H1 (cell line): ENCODE data around the gene SLX4IP. TPM values are rescaled to one million over a fixed set of nuclear protein-coding genes. Genes with fewer than 3 reads are reported as not detected.

ENCODE experiments used
- CTCF ChIA-PET: fragments of 300-600 bp; sonication (Branson Sonifier 250); formaldehyde crosslinking; loops from one replicate; lab custom pipeline; 2021; ENCODE audit not compliant: partially characterized antibody; lab: Charles Lee
- POLR2A ChIA-PET: fragments of 300-600 bp; sonication (Branson Sonifier 250); formaldehyde crosslinking; loops from one replicate; lab custom pipeline; 2021; ENCODE audit warnings: inconsistent platforms; ENCODE audit not compliant: partially characterized antibody; lab: Charles Lee
- DNase-seq, 2 experiments: peaks; one replicate each; pipeline versions ENCODE4 v3.0.0 to v3.0.0-alpha.2; 2010 to 2022; ENCODE audit warnings: low spot score in 2 of 2, low read depth in 1 of 2, mixed read lengths in 1 of 2
- FAIRE-seq: peaks from 2 replicates; lab custom pipeline; 2011; peaks lifted over from hg19 to GRCh38; lab: Jason Lieb, UNC
- H2AFZ ChIP-seq: 2 replicates; pipeline ENCODE4 v1.8.1; 2012; ENCODE audit warnings: low read length, inconsistent platforms
- H2AK5ac ChIP-seq: 2 replicates; pipeline ENCODE4 v1.6.1; 2013; ENCODE audit warnings: low read depth, low read length
- H2BK120ac ChIP-seq: replicated peaks from 2 replicates; pipeline ENCODE3; 2013; ENCODE audit warnings: low read depth, low read length, inconsistent platforms
- H2BK12ac ChIP-seq: 2 replicates; pipeline ENCODE4 v1.6.1; 2013; ENCODE audit warnings: low read depth, low read length
- H2BK15ac ChIP-seq: 2 replicates; pipeline ENCODE4 v1.6.1; 2013; ENCODE audit warnings: low read length
- H2BK20ac ChIP-seq: 2 replicates; pipeline ENCODE4 v1.6.1; 2013; ENCODE audit warnings: low read length
- H2BK5ac ChIP-seq: 2 replicates; pipeline ENCODE4 v1.6.1; 2013; ENCODE audit warnings: low read depth, low read length
- H3K14ac ChIP-seq: 2 replicates; pipeline ENCODE4 v1.6.1; 2013; ENCODE audit warnings: inconsistent platforms; ENCODE audit not compliant: insufficient read length
- H3K18ac ChIP-seq: 2 replicates; pipeline ENCODE4 v1.6.1; 2013; ENCODE audit warnings: low read length; ENCODE audit errors: extremely low read depth
- H3K23ac ChIP-seq: 2 replicates; pipeline ENCODE4 v1.6.1; 2013; ENCODE audit warnings: inconsistent platforms; ENCODE audit not compliant: insufficient read length
- H3K23me2 ChIP-seq: 2 replicates; pipeline ENCODE4 v1.6.1; 2013; ENCODE audit warnings: low read depth, low read length
- H3K27ac ChIP-seq: 2 replicates; pipeline ENCODE4 v1.6.1; 2011; ENCODE audit warnings: low read depth, low read length, inconsistent platforms
- H3K27me3 ChIP-seq, 4 experiments: replicated peaks in 1 of 4; 1 replicate in 1 of 4; 2 replicates in 3 of 4; pipeline versions ENCODE4 v1.6.1 to v1.8.1; 2011 to 2013; ENCODE audit warnings: low read length in 3 of 4, mild to moderate bottlenecking in 3 of 4, inconsistent platforms in 2 of 4, mixed read lengths in 2 of 4, moderate library complexity in 1 of 4; ENCODE audit not compliant: control insufficient read depth in 3 of 4, insufficient read depth in 3 of 4; ENCODE audit errors: extremely low read depth in 1 of 4
- H3K36me3 ChIP-seq, 4 experiments: 2 replicates each; pipeline versions ENCODE4 v1.6.1 to v1.8.1; 2011 to 2013; ENCODE audit warnings: mild to moderate bottlenecking in 4 of 4, low read length in 3 of 4, moderate library complexity in 2 of 4, control low read depth in 1 of 4, inconsistent platforms in 1 of 4; ENCODE audit not compliant: insufficient read depth in 4 of 4, control insufficient read depth in 2 of 4
- H3K4ac ChIP-seq: replicated peaks from 2 replicates; pipeline ENCODE3; 2013; ENCODE audit warnings: low read length, low read depth, mixed read lengths, inconsistent platforms; ENCODE audit not compliant: insufficient read length
- H3K4me1 ChIP-seq, 4 experiments: replicated peaks in 1 of 4; 1 replicate in 1 of 4; 2 replicates in 3 of 4; pipeline versions ENCODE4 v1.6.1 to v1.8.1; 2011 to 2013; ENCODE audit warnings: low read length in 3 of 4, inconsistent platforms in 2 of 4, mixed read lengths in 1 of 4; ENCODE audit not compliant: insufficient read depth in 4 of 4, control insufficient read depth in 3 of 4
- H3K4me2 ChIP-seq, 2 experiments: 2 replicates each; pipeline versions ENCODE4 v1.6.1 to v1.8.1; 2011 to 2013; ENCODE audit warnings: low read depth in 2 of 2, low read length in 2 of 2, control low read depth in 1 of 2, inconsistent platforms in 1 of 2, mild to moderate bottlenecking in 1 of 2; ENCODE audit not compliant: insufficient read depth in 1 of 2
- H3K4me3 ChIP-seq, 4 experiments: fragments of 200-600, 300-600 bp in 1 of 4; sonication (generic), shearing (Covaris generic), sonication (Bioruptor Twin) in 1 of 4; 2 replicates each; pipeline versions ENCODE4 v1.5.1 to v1.8.1; 2011 to 2016; ENCODE audit warnings: low read length in 4 of 4, low read depth in 3 of 4, control low read depth in 2 of 4, inconsistent platforms in 2 of 4, mild to moderate bottlenecking in 2 of 4, mixed read lengths in 1 of 4, moderate library complexity in 1 of 4; ENCODE audit not compliant: insufficient read depth in 2 of 4; ENCODE audit errors: extremely low read depth in 1 of 4
- H3K56ac ChIP-seq: replicated peaks from 2 replicates; pipeline ENCODE3; 2013; ENCODE audit warnings: low read depth, mild to moderate bottlenecking, mixed read lengths, low read length, inconsistent platforms; ENCODE audit not compliant: insufficient read length
- H3K79me1 ChIP-seq: 2 replicates; pipeline ENCODE4 v1.6.1; 2013; ENCODE audit warnings: low read depth, low read length, control low read depth
- H3K79me2 ChIP-seq, 2 experiments: 2 replicates each; pipeline versions ENCODE4 v1.6.1 to v1.8.1; 2012 to 2013; ENCODE audit warnings: low read length in 2 of 2, mild to moderate bottlenecking in 2 of 2, inconsistent platforms in 1 of 2; ENCODE audit not compliant: insufficient read depth in 2 of 2, control insufficient read depth in 1 of 2
- H3K9ac ChIP-seq, 4 experiments: replicated peaks in 1 of 4; 1 replicate in 1 of 4; 2 replicates in 3 of 4; pipeline versions ENCODE4 v1.6.1 to v1.8.1; 2011 to 2013; ENCODE audit warnings: low read depth in 3 of 4, low read length in 3 of 4, control low read depth in 2 of 4, mild to moderate bottlenecking in 2 of 4, moderate library complexity in 2 of 4, inconsistent platforms in 1 of 4; ENCODE audit errors: extremely low read depth in 1 of 4
- H3K9me3 ChIP-seq, 2 experiments: 2 replicates each; pipeline versions ENCODE4 v1.6.1 to v1.8.1; 2012 to 2013; ENCODE audit warnings: mild to moderate bottlenecking in 2 of 2, moderate library complexity in 2 of 2, control low read depth in 1 of 2, inconsistent platforms in 1 of 2, low read depth in 1 of 2, low read length in 1 of 2, mixed read lengths in 1 of 2; ENCODE audit not compliant: insufficient read depth in 2 of 2
- H4K20me1 ChIP-seq, 2 experiments: replicated peaks in 1 of 2; 2 replicates each; pipeline versions ENCODE3 to v1.8.1; 2011 to 2013; ENCODE audit warnings: inconsistent platforms in 2 of 2, low read length in 2 of 2, mild to moderate bottlenecking in 1 of 2; ENCODE audit not compliant: insufficient read depth in 2 of 2, control insufficient read depth in 1 of 2
- H4K5ac ChIP-seq: 2 replicates; pipeline ENCODE4 v1.6.1; 2013; ENCODE audit warnings: low read length, low read depth, mixed read lengths, inconsistent platforms; ENCODE audit not compliant: insufficient read length
- H4K8ac ChIP-seq: 2 replicates; pipeline ENCODE4 v1.8.0; 2013; ENCODE audit warnings: mild to moderate bottlenecking, moderate library complexity, low read length, inconsistent platforms; ENCODE audit not compliant: insufficient read depth; ENCODE audit errors: extremely low read depth
- H4K91ac ChIP-seq: replicated peaks from 2 replicates; pipeline ENCODE3; 2013; ENCODE audit warnings: low read length, mixed read lengths, inconsistent platforms; ENCODE audit not compliant: insufficient read length
- CBX8 ChIP-seq: fragments of 300-800, 300-1000 bp; sonication (generic); IDR thresholded peaks from 2 replicates; pipeline ENCODE4 v1.7.1; 2016; ENCODE audit warnings: low read depth, low read length, borderline replicate concordance
- CHD2 ChIP-seq: IDR thresholded peaks from 2 replicates; pipeline ENCODE4 v1.6.1; 2012; ENCODE audit warnings: low read length, improper control_type of control experiment
- EP300 ChIP-seq, 2 experiments: IDR thresholded peaks; 1 replicate in 1 of 2; 2 replicates in 1 of 2; pipeline ENCODE4 v1.6.1; 2011 to 2012; ENCODE audit warnings: low read depth in 2 of 2, low read length in 2 of 2, mild to moderate bottlenecking in 2 of 2, borderline replicate concordance in 1 of 2, inconsistent platforms in 1 of 2, moderate library complexity in 1 of 2
- GABPA ChIP-seq: IDR thresholded peaks from 2 replicates; pipeline ENCODE4 v1.6.1; 2011; ENCODE audit warnings: mild to moderate bottlenecking, low read length, moderate library complexity, borderline replicate concordance; ENCODE audit not compliant: insufficient read depth
- KDM1A ChIP-seq: fragments of 200-600, 300-600 bp; sonication (generic); IDR thresholded peaks from 2 replicates; pipeline ENCODE4 v1.7.1; 2016; ENCODE audit warnings: mild to moderate bottlenecking, low read length, borderline replicate concordance
- KDM5A ChIP-seq: fragments of 200-600 bp; IDR thresholded peaks from 2 replicates; pipeline ENCODE4 v1.7.1; 2012; ENCODE audit warnings: mild to moderate bottlenecking, low read length, inconsistent platforms, mixed read lengths
- POU5F1 ChIP-seq: IDR thresholded peaks from 2 replicates; pipeline ENCODE4 v1.6.1; 2011; ENCODE audit warnings: low read depth, mild to moderate bottlenecking, low read length, moderate library complexity
- TCF12 ChIP-seq: IDR thresholded peaks from 2 replicates; pipeline ENCODE4 v1.6.1; 2011; ENCODE audit warnings: low read depth, mild to moderate bottlenecking, low read length
- WGBS, 2 experiments: shearing (Covaris generic) in 1 of 2; methylation state at CpG; one replicate each; pipeline versions ENCODE4 v1.1.6 to v1.1.7; 2013 to 2015; ENCODE audit warnings: low lambda C conversion rate in 2 of 2, mixed read lengths in 2 of 2, inconsistent platforms in 1 of 2, low coverage in 1 of 2, missing lambda C conversion rate in 1 of 2; ENCODE audit not compliant: insufficient replicate concordance in 2 of 2, insufficient coverage in 1 of 2, insufficient read length in 1 of 2; ENCODE audit errors: extremely low coverage in 1 of 2, missing lambda C conversion rate in 1 of 2; 5-methylcytosine and 5-hydroxymethylcytosine counted together
- polyA plus RNA-seq, 7 experiments: library from polyadenylated mRNA; depleted of rRNA in 3 of 7; stranded (reverse) in 5 of 7; unstranded in 2 of 7; fragments of >200 nt in 5 of 7; fragments of 200-250 nt in 2 of 7; gene quantifications; 1 replicate in 5 of 7; 2 replicates in 1 of 7; 4 replicates in 1 of 7; pipeline versions ENCODE4 v1.2.1 to v1.2.3, GENCODE V29; 2011 to 2013; ENCODE audit warnings: missing spikeins in 2 of 7, mixed read lengths in 2 of 7
- total RNA-seq: library from RNA; stranded (reverse); fragmentation: NEBNext Ultra II Directional; extraction: Animal tissue kit (Norgen Biotek cat#: 25700); gene quantifications from 2 replicates; pipeline ENCODE4 v1.2.1, GENCODE V29; 2021
- TF ChIP-seq, protein P1 (sequence below): IDR thresholded peaks from 2 replicates; pipeline ENCODE4 v1.6.1; 2011; ENCODE audit warnings: low read depth, mild to moderate bottlenecking, low read length; ENCODE audit not compliant: insufficient read depth

Gene SLX4IP
- total and polyA plus RNA-seq, 2 of the 8 experiments (the other 6 are each of a cell fraction or from before 2014, with no cell fraction given): 2.4 to 8.7 TPM

DNA sequence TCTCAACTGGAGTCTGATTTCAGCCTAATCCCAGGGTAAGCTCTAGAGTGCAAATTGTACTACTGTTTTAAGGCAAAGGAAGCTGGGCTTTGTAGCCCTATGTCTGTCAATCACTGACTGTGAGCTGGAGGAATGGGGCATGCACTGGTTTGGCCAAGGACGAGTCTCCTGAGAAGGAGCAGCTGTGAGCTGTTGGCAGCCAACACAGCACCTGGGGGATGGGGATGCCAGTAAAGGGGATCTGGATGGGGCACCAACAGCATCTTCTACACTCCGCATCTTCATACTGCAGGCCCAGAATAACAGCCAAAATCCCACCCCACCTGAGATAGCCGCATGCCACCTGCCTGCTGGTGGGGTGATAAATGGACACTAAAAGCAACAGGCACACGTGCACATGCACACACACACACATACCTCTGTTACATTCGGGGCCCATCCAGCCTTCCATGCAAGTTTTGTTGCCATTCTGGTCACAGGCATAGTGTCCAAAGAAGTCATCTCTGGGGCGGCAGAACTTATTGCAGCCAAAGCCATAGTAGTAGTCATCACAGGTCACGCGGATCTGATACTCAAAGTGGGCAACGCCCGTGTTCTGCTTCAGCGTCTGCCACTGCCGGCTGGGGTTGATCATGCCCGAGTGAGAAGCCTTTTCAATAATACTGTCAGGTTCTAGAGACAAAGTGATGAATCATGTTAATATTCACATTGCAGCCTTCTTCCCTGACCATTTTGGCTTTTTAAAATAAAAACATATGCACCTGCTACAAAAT is 223.1 kb downstream of the SLX4IP start:
- Histone ChIP-seq H2BK120ac (no peak overlapping the region), H3K23me2 (no peaks in the 10 kb centered on the region), H4K8ac (0 out of 2 replicates have a peak overlapping the region, but pooled peaks have one; percentile 4), H4K20me1 (peaks cover 10 to 31% of the 10 kb centered on the region in 2 experiments), H3K14ac (no peak overlapping the region), H2BK5ac (no peak overlapping the region), H4K5ac (no peak overlapping the region), H3K4me2 (no peak overlapping the region), H2BK15ac (no peak overlapping the region), H3K4me3 (no peak overlapping the region), H3K9ac (no peak overlapping the region), H3K79me2 (peaks cover 10 to 71% of the 10 kb centered on the region in 2 experiments), H3K18ac (no peak overlapping the region), H3K27me3 (no peaks in the 10 kb centered on the region), H3K4me1 (peaks cover 15 to 33% (median 27%) of the 10 kb centered on the region in 4 experiments), H3K79me1 (peaks cover 34% of the 10 kb centered on the region), H4K91ac (peak overlapping the region; percentile 28), H3K9me3 (no peaks in the 10 kb centered on the region), H3K23ac (no peak overlapping the region), H3K27ac (no peak overlapping the region), H2BK20ac (no peak overlapping the region), H3K36me3 (peaks cover 12 to 72% (median 35%) of the 10 kb centered on the region in 4 experiments), H2AFZ (no peak overlapping the region), H2AK5ac (peak overlapping the region; percentile 18; the same call in 1 of the 2 replicates), H3K4ac (no peak overlapping the region), H2BK12ac (no peak overlapping the region; the same call in 1 of the 2 replicates), H3K56ac (no peak overlapping the region)
- ChIA-PET CTCF (interaction anchor here (1.0 to 1.7 kb wide), 3 partner anchors 8 to 105 kb away, joined by 4 to 6 read pairs (median 5); no protein-coding TSS in a partner anchor), POLR2A (interaction anchor here (1.1 kb wide), 1 partner anchor 13 kb away, joined by 3 read pairs; no protein-coding TSS in a partner anchor)
- DNase-seq: no peak
- FAIRE-seq: no peak
- WGBS, 2 experiments: 92% methylated on average over 13 of the region's 13 CpGs; no CpG with 5 or more reads in 1 of the 2 experiments
- TF ChIP-seq KDM1A (no peak), GABPA (no peak), KDM5A (no peak), CHD2 (no peak), CBX8 (no peak), POU5F1 (no peak), EP300 (IDR thresholded peaks at IDR 0.05; ENCODE audit: borderline replicate concordance in 1 of 2, low read depth in 2 of 2, low read length in 2 of 2) (no peak), TCF12 (no peak)
- TF ChIP-seq, protein P1, sequence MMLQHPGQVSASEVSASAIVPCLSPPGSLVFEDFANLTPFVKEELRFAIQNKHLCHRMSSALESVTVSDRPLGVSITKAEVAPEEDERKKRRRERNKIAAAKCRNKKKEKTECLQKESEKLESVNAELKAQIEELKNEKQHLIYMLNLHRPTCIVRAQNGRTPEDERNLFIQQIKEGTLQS: no peak
